ENCODE data around the gene ZNF282. TPM values are rescaled to one million over a fixed set of nuclear protein-coding genes. Genes with fewer than 3 reads are reported as not detected.

ZNF282 gene
- total and polyA plus RNA-seq, 9 of the 15 experiments (the other 6 are each of a cell fraction or from before 2014, with no cell fraction given): 0.76 to 58.6 (median 17.4) TPM

DNA sequence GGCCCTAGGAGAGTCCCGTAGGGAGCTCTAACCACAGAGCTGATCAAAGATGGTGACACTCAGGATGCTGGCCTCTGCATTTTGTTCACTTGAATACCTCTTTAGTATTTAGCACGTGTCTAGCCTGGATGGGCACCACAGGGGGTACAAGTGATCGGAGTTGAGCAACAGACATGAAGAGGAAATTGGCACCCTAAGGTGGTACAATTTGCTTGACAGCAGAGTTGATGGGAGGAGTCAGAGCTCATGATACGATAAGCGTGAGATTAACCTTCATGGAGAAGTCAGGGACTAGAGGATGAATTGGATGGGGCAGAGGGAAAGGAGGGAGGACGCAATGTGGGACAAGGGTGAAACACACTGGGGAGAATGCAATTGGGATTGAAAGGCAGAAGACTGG, 34.2 kb downstream of the ZNF282 start (continued):
- 0 out of 2 replicates have a peak, but pooled peaks have one; percentile 57 for TF ChIP-seq KLF10 (CRISPR knock-in tag; IDR thresholded peaks at IDR 0.05)
- TF ChIP-seq ZNF561 (CRISPR knock-in tag; conservative IDR thresholded peaks at IDR 0.05): no peak
- TF ChIP-seq ZFX (CRISPR knock-in tag; IDR thresholded peaks at IDR 0.05): peak; percentile 18; the same call in 1 of the 2 replicates
- TF ChIP-seq YBX1 (IDR thresholded peaks at IDR 0.05): no peak
- peak; percentile 56 for TF ChIP-seq SUPT5H (IDR thresholded peaks at IDR 0.05)
- TF ChIP-seq, protein P1, sequence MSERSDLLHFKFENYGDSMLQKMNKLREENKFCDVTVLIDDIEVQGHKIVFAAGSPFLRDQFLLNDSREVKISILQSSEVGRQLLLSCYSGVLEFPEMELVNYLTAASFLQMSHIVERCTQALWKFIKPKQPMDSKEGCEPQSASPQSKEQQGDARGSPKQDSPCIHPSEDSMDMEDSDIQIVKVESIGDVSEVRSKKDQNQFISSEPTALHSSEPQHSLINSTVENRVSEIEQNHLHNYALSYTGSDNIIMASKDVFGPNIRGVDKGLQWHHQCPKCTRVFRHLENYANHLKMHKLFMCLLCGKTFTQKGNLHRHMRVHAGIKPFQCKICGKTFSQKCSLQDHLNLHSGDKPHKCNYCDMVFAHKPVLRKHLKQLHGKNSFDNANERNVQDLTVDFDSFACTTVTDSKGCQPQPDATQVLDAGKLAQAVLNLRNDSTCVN (CRISPR knock-in tag; IDR thresholded peaks at IDR 0.05): 0 out of 2 replicates have a peak, but pooled peaks have one; percentile 14
- peak; percentile 74; the same call in 1 of the 2 replicates for TF ChIP-seq ZNF830 (CRISPR knock-in tag; IDR thresholded peaks at IDR 0.05)
- TF ChIP-seq POLR2H (tag; IDR thresholded peaks at IDR 0.05; ENCODE audit: low read depth): 0 out of 2 replicates have a peak, but pooled peaks have one; percentile 23
- no peak for TF ChIP-seq TAF15 (IDR thresholded peaks at IDR 0.05; ENCODE audit: low read depth, low read length)
- peak; percentile 57; the same call in 1 of the 2 replicates for TF ChIP-seq OTX1 (CRISPR knock-in tag; IDR thresholded peaks at IDR 0.05)
- peak; percentile 31; the same call in 1 of the 2 replicates for TF ChIP-seq POLR2A (conservative IDR thresholded peaks at IDR 0.05)
- TF ChIP-seq ZNF695 (CRISPR knock-in tag; IDR thresholded peaks at IDR 0.05): no peak

DNA sequence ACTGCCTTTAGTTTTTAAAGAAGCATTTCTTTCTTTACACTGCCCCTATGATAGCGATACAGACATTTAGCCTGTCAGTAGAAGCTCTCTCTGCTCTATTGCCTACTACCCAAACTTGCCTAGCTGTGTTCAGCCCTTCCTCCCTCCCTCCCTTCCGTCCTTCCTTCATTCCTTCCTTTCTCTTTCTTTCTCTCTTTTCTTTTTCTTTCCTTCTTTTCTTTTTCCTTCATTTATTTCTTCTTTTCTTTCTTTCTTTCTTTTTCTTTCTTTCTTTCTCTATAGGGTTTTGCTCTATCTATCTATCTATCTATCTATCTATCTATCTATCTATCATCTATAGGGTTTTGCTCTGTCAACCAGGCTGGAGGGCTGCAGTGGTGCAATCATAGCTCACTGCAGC, 37.0 kb downstream of the ZNF282 start:
- in situ Hi-C loops (cut with MboI): no loop called here
- CTCF ChIA-PET (ENCODE audit: low intra/inter-chr PET ratio): no interaction called here
- TF ChIP-seq ZC3H11A (IDR thresholded peaks at IDR 0.05; ENCODE audit: low read depth, low read length): no peak
- TF ChIP-seq, protein P2, sequence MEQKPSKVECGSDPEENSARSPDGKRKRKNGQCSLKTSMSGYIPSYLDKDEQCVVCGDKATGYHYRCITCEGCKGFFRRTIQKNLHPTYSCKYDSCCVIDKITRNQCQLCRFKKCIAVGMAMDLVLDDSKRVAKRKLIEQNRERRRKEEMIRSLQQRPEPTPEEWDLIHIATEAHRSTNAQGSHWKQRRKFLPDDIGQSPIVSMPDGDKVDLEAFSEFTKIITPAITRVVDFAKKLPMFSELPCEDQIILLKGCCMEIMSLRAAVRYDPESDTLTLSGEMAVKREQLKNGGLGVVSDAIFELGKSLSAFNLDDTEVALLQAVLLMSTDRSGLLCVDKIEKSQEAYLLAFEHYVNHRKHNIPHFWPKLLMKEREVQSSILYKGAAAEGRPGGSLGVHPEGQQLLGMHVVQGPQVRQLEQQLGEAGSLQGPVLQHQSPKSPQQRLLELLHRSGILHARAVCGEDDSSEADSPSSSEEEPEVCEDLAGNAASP (IDR thresholded peaks at IDR 0.05): no peak
- TF ChIP-seq MTA1 (IDR thresholded peaks at IDR 0.05; ENCODE audit: borderline replicate concordance): peak; percentile 27; the same call in 1 of the 2 replicates
- no peak for TF ChIP-seq RBM14 (IDR thresholded peaks at IDR 0.05; ENCODE audit: borderline replicate concordance, insufficient read depth, low read depth, low read length)
- no peak for TF ChIP-seq NFIX (CRISPR knock-in tag; IDR thresholded peaks at IDR 0.05; ENCODE audit: low read depth)
- TF ChIP-seq TGIF2 (CRISPR knock-in tag; IDR thresholded peaks at IDR 0.05): no peak
- TF ChIP-seq, protein P3, sequence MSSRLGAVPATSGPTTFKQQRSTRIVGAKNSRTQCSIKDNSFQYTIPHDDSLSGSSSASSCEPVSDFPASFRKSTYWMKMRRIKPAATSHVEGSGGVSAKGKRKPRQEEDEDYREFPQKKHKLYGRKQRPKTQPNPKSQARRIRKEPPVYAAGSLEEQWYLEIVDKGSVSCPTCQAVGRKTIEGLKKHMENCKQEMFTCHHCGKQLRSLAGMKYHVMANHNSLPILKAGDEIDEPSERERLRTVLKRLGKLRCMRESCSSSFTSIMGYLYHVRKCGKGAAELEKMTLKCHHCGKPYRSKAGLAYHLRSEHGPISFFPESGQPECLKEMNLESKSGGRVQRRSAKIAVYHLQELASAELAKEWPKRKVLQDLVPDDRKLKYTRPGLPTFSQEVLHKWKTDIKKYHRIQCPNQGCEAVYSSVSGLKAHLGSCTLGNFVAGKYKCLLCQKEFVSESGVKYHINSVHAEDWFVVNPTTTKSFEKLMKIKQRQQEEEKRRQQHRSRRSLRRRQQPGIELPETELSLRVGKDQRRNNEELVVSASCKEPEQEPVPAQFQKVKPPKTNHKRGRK (tag; IDR thresholded peaks at IDR 0.05): peak; percentile 78
- peak; percentile 64 for TF ChIP-seq DACH1 (IDR thresholded peaks at IDR 0.05; ENCODE audit: partially characterized antibody)

More for the DNA sequence above, 37.0 kb downstream of the ZNF282 start:
- no peaks in the 10 kb centered on the region for H3K36me3 ChIP-seq (ENCODE audit: control insufficient read depth, insufficient read depth, low read length)
- H3K4me1 ChIP-seq (replicated peaks in 1 of 2; ENCODE audit: control insufficient read depth in 2 of 2, insufficient read depth in 2 of 2, low read length in 2 of 2): no peaks in the 10 kb centered on the region; a peak in 1 of 5 replicates
- 16% methylated on average over 2 of the region's 2 CpGs for WGBS (ENCODE audit: insufficient coverage, low coverage, missing lambda C conversion rate)
- no peak overlapping the region for H3K4me3 ChIP-seq
- H4K20me1 ChIP-seq (replicated peaks; ENCODE audit: control insufficient read depth, insufficient read depth, low read length): no peaks in the 10 kb centered on the region
- no peaks in the 10 kb centered on the region for H3K9me3 ChIP-seq (replicated peaks; ENCODE audit: control insufficient read depth, insufficient read depth, low read depth, low read length)
- H3K27ac ChIP-seq (ENCODE audit: extremely low read depth, low read depth, low read length): no peak overlapping the region
- H3K79me2 ChIP-seq (ENCODE audit: control insufficient read depth, insufficient read depth, low read length): no peaks in the 10 kb centered on the region
- DNase-seq (ENCODE audit: extremely low read depth in 1 of 4, low spot score in 3 of 4) (no peak), FAIRE-seq (no peak), ATAC-seq (no peak)
- intact Hi-C loops (cut with micrococcal nuclease): no loop called here
- H3K4me2 ChIP-seq (ENCODE audit: insufficient read depth, low read length): no peak overlapping the region
- H3K27me3 ChIP-seq (ENCODE audit: control insufficient read depth in 2 of 2, insufficient read depth in 2 of 2, low read length in 2 of 2): no peaks in the 10 kb centered on the region
- no peak overlapping the region for H2AFZ ChIP-seq (ENCODE audit: low read depth, low read length)
- POLR2A ChIA-PET: interaction anchor here (0.7 to 1.7 kb wide), 5 partner anchors 10 to 160 kb away, joined by 3 to 7 read pairs (median 4); partner anchors contain the start of gene ZNF282
- no TSS peak for BruUV-seq (replicated peaks)
- H3K9ac ChIP-seq (ENCODE audit: insufficient read depth in 1 of 2, low read depth in 2 of 2, low read length in 2 of 2): no peak overlapping the region
- H3K9me1 ChIP-seq (ENCODE audit: control insufficient read depth, insufficient read depth, low read length): no peaks in the 10 kb centered on the region
